HCT116 (cell line): ENCODE data around the gene MZT2B. TPM values are rescaled to one million over a fixed set of nuclear protein-coding genes. Genes with fewer than 3 reads are reported as not detected.
"Not testable (repeated sequence)": the region's sequence is repeated elsewhere in the genome, so short reads cannot be mapped to it uniquely, and the experiment has no call there.

Experiments used
- ATAC-seq: fragments of 200-7000 bp; cut with Tn5 transposase; 2 replicates; pipeline ENCODE4 v1.9.1; 2020; ENCODE audit warnings: mild to moderate bottlenecking, moderate library complexity
- BruUV-seq: library from RNA; stranded (reverse); fragments of 400-500 nt; replicated peaks from 2 replicates; lab custom pipeline; 2021; lab: Mats Ljungman, UMichigan
- CTCF ChIA-PET: fragments of 300-600 bp; sonication (Branson Sonifier 250); formaldehyde crosslinking; loops from one replicate; lab custom pipeline; 2021; ENCODE audit warnings: antibody characterized with exemption; lab: Charles Lee
- POLR2A ChIA-PET: fragments of 300-600, 350-600 bp; sonication (Branson Sonifier 250); formaldehyde crosslinking; loops from one replicate; lab custom pipeline; 2021; ENCODE audit warnings: antibody characterized with exemption; lab: Charles Lee
- RAD21 ChIA-PET, 2 experiments: fragments of 300-600 bp; sonication (Branson Sonifier 250); formaldehyde crosslinking; loops; one replicate each; lab custom pipeline; 2023; ENCODE audit warnings: low total read pairs in 2 of 2; ENCODE audit not compliant: uncharacterized antibody in 2 of 2, unreplicated experiment in 2 of 2, low non-redundant PET in 1 of 2; lab: Charles Lee
- DNase-seq: peaks from one replicate; pipeline ENCODE4 v3.0.0-alpha.2; 2010; ENCODE audit warnings: low read depth, low spot score
- H2AFZ ChIP-seq: fragments of 200-600 bp; shearing (Covaris generic), sonication (generic); 2 replicates; pipeline ENCODE4 v1.6.1; 2017; ENCODE audit warnings: low read depth, mixed run types, mixed read lengths, antibody characterized with exemption, low read length; ENCODE audit not compliant: poor library complexity, severe bottlenecking
- H3K27ac ChIP-seq: 2 replicates; pipeline ENCODE4 v1.5.1; 2012; ENCODE audit warnings: low read depth, low read length
- H3K27me3 ChIP-seq: fragments of 200-600 bp; sonication (generic); 2 replicates; pipeline ENCODE4 v1.6.1; 2016; ENCODE audit warnings: mixed run types, low read length, mixed read lengths; ENCODE audit not compliant: insufficient read depth
- H3K36me3 ChIP-seq, 2 experiments: fragments of 200-500 bp in 1 of 2; fragments of 200-600 bp in 1 of 2; sonication (Bioruptor generic) in 1 of 2; sonication (generic) in 1 of 2; 2 replicates each; pipeline versions ENCODE4 v1.5.1 to v1.6.1; 2014 to 2016; ENCODE audit warnings: low read length in 2 of 2, inconsistent platforms in 1 of 2, mixed read lengths in 1 of 2, mixed run types in 1 of 2; ENCODE audit not compliant: insufficient read depth in 2 of 2, control insufficient read depth in 1 of 2
- H3K4me1 ChIP-seq, 2 experiments: fragments of 200-600 bp in 1 of 2; sonication (generic) in 1 of 2; 2 replicates each; pipeline versions ENCODE4 v1.5.1 to v1.6.1; 2012 to 2017; ENCODE audit warnings: low read length in 2 of 2, inconsistent platforms in 1 of 2, mild to moderate bottlenecking in 1 of 2, mixed read lengths in 1 of 2, mixed run types in 1 of 2, moderate library complexity in 1 of 2; ENCODE audit not compliant: insufficient read depth in 2 of 2, control insufficient read depth in 1 of 2
- H3K4me2 ChIP-seq: fragments of 200-600 bp; sonication (generic); 2 replicates; pipeline ENCODE4 v1.6.1; 2017; ENCODE audit warnings: mixed run types, low read length, mixed read lengths
- H3K4me3 ChIP-seq, 2 experiments: fragments of 200-600 bp in 1 of 2; sonication (generic) in 1 of 2; replicated peaks in 1 of 2; 2 replicates each; pipeline ENCODE4 v1.5.1; 2011 to 2016; ENCODE audit warnings: low read length in 2 of 2, control low read depth in 1 of 2, low read depth in 1 of 2, mild to moderate bottlenecking in 1 of 2, mixed read lengths in 1 of 2, mixed run types in 1 of 2
- H3K79me2 ChIP-seq: fragments of 200-600 bp; sonication (generic); 2 replicates; pipeline ENCODE4 v1.6.1; 2017; ENCODE audit warnings: mild to moderate bottlenecking, mixed run types, low read length, moderate library complexity, mixed read lengths; ENCODE audit not compliant: insufficient read depth
- H3K9ac ChIP-seq: fragments of 200-600 bp; sonication (generic); 2 replicates; pipeline ENCODE4 v1.6.1; 2016; ENCODE audit warnings: low read length, mixed read lengths
- H3K9me2 ChIP-seq: fragments of 200-600 bp; sonication (generic), shearing (Covaris generic); 2 replicates; pipeline ENCODE4 v1.6.1; 2017; ENCODE audit warnings: mixed run types, mild to moderate bottlenecking, moderate library complexity; ENCODE audit not compliant: insufficient read depth
- H3K9me3 ChIP-seq, 2 experiments: fragments of 200-500 bp in 1 of 2; fragments of 200-600 bp in 1 of 2; sonication (Bioruptor generic) in 1 of 2; sonication (generic) in 1 of 2; 2 replicates each; pipeline ENCODE4 v1.6.1; 2014 to 2017; ENCODE audit warnings: low read length in 2 of 2, mixed read lengths in 2 of 2, inconsistent platforms in 1 of 2, low read depth in 1 of 2, mild to moderate bottlenecking in 1 of 2, mixed run types in 1 of 2, moderate library complexity in 1 of 2; ENCODE audit not compliant: control insufficient read depth in 1 of 2, insufficient read depth in 1 of 2
- H4K20me1 ChIP-seq: fragments of 200-600 bp; sonication (generic), shearing (Covaris generic); 2 replicates; pipeline ENCODE4 v1.6.1; 2017; ENCODE audit warnings: mixed run types, mild to moderate bottlenecking, moderate library complexity; ENCODE audit not compliant: insufficient read depth
- ATF3 ChIP-seq: IDR thresholded peaks from 2 replicates; pipeline ENCODE4 v1.6.1; 2012
- CBX3 ChIP-seq: IDR thresholded peaks from 2 replicates; pipeline ENCODE4 v1.6.1; 2012; ENCODE audit warnings: low read depth
- CEBPB ChIP-seq: IDR thresholded peaks from 2 replicates; pipeline ENCODE4 v1.6.1; 2012; ENCODE audit warnings: low read depth
- CTCF ChIP-seq, 3 experiments: fragments of 200-600 bp in 1 of 3; sonication (generic) in 1 of 3; IDR thresholded peaks in 2 of 3; conservative IDR thresholded peaks in 1 of 3; 2 replicates each; pipeline ENCODE4 v1.5.1; 2012 to 2017; ENCODE audit warnings: low read depth in 2 of 3, low read length in 2 of 3, antibody characterized with exemption in 1 of 3, borderline replicate concordance in 1 of 3, control low read depth in 1 of 3, mild to moderate bottlenecking in 1 of 3, mixed read lengths in 1 of 3, mixed run types in 1 of 3, moderate library complexity in 1 of 3; ENCODE audit not compliant: insufficient read depth in 1 of 3
- ELF1 ChIP-seq: IDR thresholded peaks from 2 replicates; pipeline ENCODE4 v1.6.1; 2012; ENCODE audit warnings: low read depth, borderline replicate concordance
- EZH2phosphoT487 ChIP-seq: fragments of 200-600 bp; IDR thresholded peaks from 2 replicates; pipeline ENCODE4 v1.6.1; 2018; ENCODE audit warnings: antibody characterized with exemption, borderline replicate concordance
- FOSL1 ChIP-seq: IDR thresholded peaks from 2 replicates; pipeline ENCODE4 v1.6.1; 2012; ENCODE audit warnings: low read depth
- JUND ChIP-seq: IDR thresholded peaks from 2 replicates; pipeline ENCODE4 v1.6.1; 2012
- MAX ChIP-seq: IDR thresholded peaks from 2 replicates; pipeline ENCODE4 v1.6.1; 2012
- POLR2A ChIP-seq: IDR thresholded peaks from 2 replicates; pipeline ENCODE4 v1.7.0; 2011; ENCODE audit warnings: borderline replicate concordance; ENCODE audit not compliant: insufficient read depth, insufficient read length; ENCODE audit errors: extremely low read depth
- POLR2AphosphoS5 ChIP-seq: IDR thresholded peaks from 2 replicates; pipeline ENCODE4 v1.6.1; 2011; ENCODE audit warnings: mild to moderate bottlenecking, low read depth, low read length, moderate library complexity
- SIN3A ChIP-seq: IDR thresholded peaks from 2 replicates; pipeline ENCODE4 v1.6.1; 2012; ENCODE audit warnings: low read depth
- ZFX ChIP-seq: fragments of 450-650 bp; IDR thresholded peaks from 2 replicates; pipeline ENCODE4 v1.6.1; 2017
- ZNF274 ChIP-seq: fragments of 200-500 bp; sonication (Bioruptor generic); IDR thresholded peaks from 2 replicates; pipeline ENCODE4 v1.6.1; 2014; ENCODE audit warnings: mild to moderate bottlenecking, low read depth, low read length, inconsistent platforms
- intact Hi-C: fragments of 100-400 bp; cut with micrococcal nuclease; formaldehyde crosslinking; loops from 2 replicates; pipeline ENCODE4 v1.10.0; 2022
- total RNA-seq: library from RNA; stranded (reverse); gene quantifications from one replicate; pipeline ENCODE4 v1.2.1, GENCODE V29; 2021; ENCODE audit not compliant: unreplicated experiment

MZT2B gene
- total RNA-seq, 1 experiment from 2014 or later = 334 TPM

- RAD21 ChIA-PET, H3K9me3 ChIP-seq, H3K27me3 ChIP-seq, intact Hi-C loops, H3K27ac ChIP-seq, H2AFZ ChIP-seq, H3K4me1 ChIP-seq, DNase-seq, H3K4me2 ChIP-seq, CTCF ChIA-PET, H3K9me2 ChIP-seq, H3K4me3 ChIP-seq, H3K9ac ChIP-seq, POLR2A ChIA-PET, H4K20me1 ChIP-seq, ATAC-seq, H3K79me2 ChIP-seq: not testable (repeated sequence)
- peaks cover 17 to 23% of the 10 kb centered on the region in 2 experiments; a peak in 2 of 4 replicates for H3K36me3 ChIP-seq
- TSS peak; percentile 4 for BruUV-seq
Measured at GRCh38 chr2:130166611-130167010, 15.5 kb upstream of the MZT2B start.

GRCh38 chr2:130169163-130169562 lies 12.9 kb upstream of the MZT2B start:
- H3K9me2 ChIP-seq, H3K27me3 ChIP-seq, H3K4me1 ChIP-seq, DNase-seq, CTCF ChIA-PET, H2AFZ ChIP-seq, POLR2A ChIA-PET, H4K20me1 ChIP-seq, RAD21 ChIA-PET, H3K9ac ChIP-seq, ATAC-seq, BruUV-seq, H3K9me3 ChIP-seq, intact Hi-C loops, H3K4me2 ChIP-seq, H3K27ac ChIP-seq, H3K4me3 ChIP-seq: not testable (repeated sequence)
- peaks cover 22 to 30% of the 10 kb centered on the region in 2 experiments; a peak in 2 of 4 replicates for H3K36me3 ChIP-seq
- peaks cover 13% of the 10 kb centered on the region; the same call in 1 of the 2 replicates for H3K79me2 ChIP-seq

- Histone ChIP-seq H3K4me1 (no peaks in the 10 kb centered on the region), H2AFZ (no peak overlapping the region), H3K9me3 (no peaks in the 10 kb centered on the region), H3K9me2 (no peaks in the 10 kb centered on the region), H3K4me3 (no peak overlapping the region), H3K36me3 (peaks cover 22 to 34% of the 10 kb centered on the region in 2 experiments; a peak in 2 of 4 replicates), H3K79me2 (peaks cover 19% of the 10 kb centered on the region; the same call in 1 of the 2 replicates), H3K27me3 (no peaks in the 10 kb centered on the region), H3K4me2 (no peak overlapping the region), H3K27ac (no peak overlapping the region), H4K20me1 (no peaks in the 10 kb centered on the region), H3K9ac (no peak overlapping the region)
- TF ChIP-seq ZFX (no peak), JUND (no peak), POLR2AphosphoS5 (no peak), SIN3A (no peak), CEBPB (no peak), ZNF274 (no peak), ELF1 (no peak), ATF3 (no peak), EZH2phosphoT487 (no peak), POLR2A (no peak), CBX3 (no peak), FOSL1 (no peak), MAX (no peak), CTCF (IDR thresholded peaks at IDR 0.05 in 2 of 3, conservative IDR thresholded peaks at IDR 0.05 in 1 of 3; ENCODE audit: borderline replicate concordance in 1 of 3, insufficient read depth in 1 of 3, low read depth in 2 of 3, low read length in 2 of 3) (no peak)
- CTCF ChIA-PET = no interaction called here
- RAD21 ChIA-PET = no interaction called here
- POLR2A ChIA-PET = no interaction called here
- no peak for DNase-seq
- no TSS peak for BruUV-seq
- intact Hi-C loops = no loop called here
- no peak for ATAC-seq
Measured at GRCh38 chr2:130169896-130170295, 12.2 kb upstream of the MZT2B start.
